K562 (cell line): ENCODE data around the gene SPDL1. TPM values are rescaled to one million over a fixed set of nuclear protein-coding genes. Genes with fewer than 3 reads are reported as not detected.

Experiments
- ATAC-seq: fragments of 200-7000 bp; cut with Tn5 transposase; 3 replicates; pipeline ENCODE4 v1.9.1; 2020; ENCODE audit warnings: moderate library complexity
- BruUV-seq: library from RNA; stranded (reverse); fragments of 400-500 nt; replicated peaks from 2 replicates; lab custom pipeline; 2021; lab: Mats Ljungman, UMichigan
- CTCF ChIA-PET: fragments of 300-600 bp; formaldehyde crosslinking; extraction: SDS; loops from one replicate; lab custom pipeline; 2021; ENCODE audit warnings: low intra/inter-chr PET ratio; lab: Yijun Ruan, JAX
- POLR2A ChIA-PET: fragments of 300-600, 350-650 bp; sonication (Branson Sonifier 250); formaldehyde crosslinking; extraction: SDS; loops from one replicate; lab custom pipeline; 2021; ENCODE audit warnings: antibody characterized with exemption, inconsistent platforms; lab: Yijun Ruan, JAX
- DNase-seq, 4 experiments: peaks; one replicate each; pipeline versions ENCODE4 v3.0.0 to v3.0.0-alpha.2; 2011 to 2018; ENCODE audit warnings: low spot score in 3 of 4, mixed read lengths in 3 of 4; ENCODE audit errors: extremely low read depth in 1 of 4
- FAIRE-seq: peaks from 2 replicates; lab custom pipeline; 2011; peaks lifted over from hg19 to GRCh38; lab: Jason Lieb, UNC
- H2AFZ ChIP-seq: 2 replicates; pipeline ENCODE4 v1.6.0; 2011; ENCODE audit warnings: low read depth, low read length, control low read depth, inconsistent platforms
- H3K27ac ChIP-seq: fragments of 200-600 bp; 3 replicates; pipeline ENCODE4 v1.8.0; 2011; ENCODE audit warnings: low read depth, mild to moderate bottlenecking, control low read depth, inconsistent platforms, low read length, moderate library complexity, mixed read lengths; ENCODE audit errors: extremely low read depth
- H3K27me3 ChIP-seq, 2 experiments: fragments of 300-600 bp in 1 of 2; 2 replicates in 1 of 2; 3 replicates in 1 of 2; pipeline versions ENCODE4 v1.6.0 to v1.8.0; 2011; ENCODE audit warnings: inconsistent platforms in 2 of 2, low read length in 2 of 2, mild to moderate bottlenecking in 1 of 2, mixed read lengths in 1 of 2, moderate library complexity in 1 of 2; ENCODE audit not compliant: control insufficient read depth in 2 of 2, insufficient read depth in 2 of 2
- H3K36me3 ChIP-seq: fragments of 300-600 bp; 3 replicates; pipeline ENCODE4 v1.8.0; 2011; ENCODE audit warnings: mild to moderate bottlenecking, low read length, inconsistent platforms; ENCODE audit not compliant: control insufficient read depth, insufficient read depth
- H3K4me1 ChIP-seq, 2 experiments: fragments of 200-600 bp in 1 of 2; replicated peaks in 1 of 2; 2 replicates in 1 of 2; 3 replicates in 1 of 2; pipeline versions ENCODE4 v1.5.1 to v1.8.0; 2011; ENCODE audit warnings: inconsistent platforms in 2 of 2, low read length in 2 of 2, mild to moderate bottlenecking in 1 of 2, mixed read lengths in 1 of 2, moderate library complexity in 1 of 2; ENCODE audit not compliant: control insufficient read depth in 2 of 2, insufficient read depth in 2 of 2
- H3K4me2 ChIP-seq: 2 replicates; pipeline ENCODE4 v1.6.1; 2011; ENCODE audit warnings: low read length, control low read depth, inconsistent platforms, mixed read lengths; ENCODE audit not compliant: insufficient read depth
- H3K4me3 ChIP-seq: fragments of 200-600 bp; sonication (generic), shearing (Covaris generic); 2 replicates; pipeline ENCODE4 v1.5.1; 2016; ENCODE audit warnings: control low read depth, inconsistent platforms
- H3K79me2 ChIP-seq: fragments of 200-600 bp; 3 replicates; pipeline ENCODE4 v1.8.0; 2011; ENCODE audit warnings: low read length, inconsistent platforms; ENCODE audit not compliant: control insufficient read depth, insufficient read depth
- H3K9ac ChIP-seq, 2 experiments: 2 replicates each; pipeline versions ENCODE4 v1.6.0 to v1.6.1; 2011; ENCODE audit warnings: low read depth in 2 of 2, low read length in 2 of 2, control low read depth in 1 of 2, inconsistent platforms in 1 of 2, mild to moderate bottlenecking in 1 of 2, mixed read lengths in 1 of 2; ENCODE audit not compliant: insufficient read depth in 1 of 2
- H3K9me1 ChIP-seq: one replicate; pipeline ENCODE4 v1.6.0; 2011; ENCODE audit warnings: inconsistent platforms, mild to moderate bottlenecking, low read length, moderate library complexity; ENCODE audit not compliant: control insufficient read depth, insufficient read depth
- H3K9me3 ChIP-seq: replicated peaks from 2 replicates; pipeline ENCODE4 v1.5.1; 2011; ENCODE audit warnings: low read depth, low read length, inconsistent platforms; ENCODE audit not compliant: control insufficient read depth, insufficient read depth
- H4K20me1 ChIP-seq: replicated peaks from 2 replicates; pipeline ENCODE4 v1.6.1; 2011; ENCODE audit warnings: low read length, inconsistent platforms, mixed read lengths; ENCODE audit not compliant: control insufficient read depth, insufficient read depth
- HNRNPH1 ChIP-seq: fragments of 200-400 bp; formaldehyde crosslinking; optimal IDR thresholded peaks from 2 replicates; pipeline ENCODE3; 2017; ENCODE audit warnings: low read depth, mild to moderate bottlenecking, low read length, moderate library complexity
- KDM2B ChIP-seq: fragments of 250-450 bp; sonication (Bioruptor Pico); IDR thresholded peaks from 2 replicates; pipeline ENCODE4 v1.8.0; 2021; ENCODE audit warnings: mild to moderate bottlenecking, moderate library complexity
- MBD1 ChIP-seq: fragments of 250-450 bp; sonication (Bioruptor Pico); IDR thresholded peaks from 2 replicates; pipeline ENCODE4 v1.8.0; 2022; ENCODE audit warnings: inconsistent platforms
- MED1 ChIP-seq: sonication (generic); formaldehyde crosslinking; IDR thresholded peaks from 2 replicates; pipeline ENCODE4 v1.8.1; 2023; ENCODE audit warnings: missing genetic modification reagents, borderline replicate concordance
- NCOA6 ChIP-seq: fragments of 450-650 bp; IDR thresholded peaks from 2 replicates; pipeline ENCODE4 v1.6.1; 2017; ENCODE audit warnings: mild to moderate bottlenecking
- PRDM10 ChIP-seq: fragments of 450-650 bp; IDR thresholded peaks from 2 replicates; pipeline ENCODE4 v1.6.1; 2018; ENCODE audit not compliant: partially characterized antibody
- PRMT5 ChIP-seq: sonication (generic); formaldehyde crosslinking; IDR thresholded peaks from 2 replicates; pipeline ENCODE4 v1.5.0; 2020; ENCODE audit warnings: missing genetic modification reagents
- PTTG1 ChIP-seq: fragments of 450-650 bp; IDR thresholded peaks from 2 replicates; pipeline ENCODE4 v1.6.1; 2016; ENCODE audit warnings: low read depth, mild to moderate bottlenecking, missing genetic modification characterization, missing compliant biosample characterization
- TCFL5 ChIP-seq: fragments of 250-450 bp; sonication (Bioruptor Pico); conservative IDR thresholded peaks from 2 replicates; pipeline ENCODE4 v1.6.1; 2021; ENCODE audit warnings: mild to moderate bottlenecking, moderate library complexity, matching md5 sums
- ZC3H8 ChIP-seq: fragments of 450-650 bp; IDR thresholded peaks from 2 replicates; pipeline ENCODE4 v1.6.1; 2017
- ZNF436 ChIP-seq: fragments of 250-450, 450-650 bp; sonication (Bioruptor Pico); formaldehyde crosslinking; IDR thresholded peaks from 2 replicates; pipeline ENCODE4 v1.7.0; 2020; ENCODE audit warnings: mild to moderate bottlenecking
- ZNF511 ChIP-seq: sonication (generic); formaldehyde crosslinking; IDR thresholded peaks from 2 replicates; pipeline ENCODE4 v1.8.0; 2022; ENCODE audit warnings: mild to moderate bottlenecking, missing genetic modification reagents
- in situ Hi-C: fragments of 300-500 bp; cut with MboI; formaldehyde crosslinking; loops from 4 replicates; pipeline ENCODE4 v1.15.0; 2018; ENCODE audit warnings: inconsistent platforms, mixed read lengths
- intact Hi-C: fragments of 100-400 bp; cut with micrococcal nuclease; formaldehyde crosslinking; loops from 2 replicates; pipeline ENCODE4 v1.14.2; 2022
- polyA plus RNA-seq, 8 experiments: library from polyadenylated mRNA; depleted of rRNA in 4 of 8; stranded (reverse) in 5 of 8; unstranded in 3 of 8; fragments of >200 nt; fragmentation: Nextera tagmentation in 2 of 8; fragmentation: Illumina TruSeq in 1 of 8; extraction: Ambion mirVana in 2 of 8; extraction: Trizol in 1 of 8; gene quantifications; 2 replicates each; pipeline versions ENCODE4 v1.2.1 to v1.2.3, GENCODE V29; 2011 to 2014; ENCODE audit warnings: inconsistent platforms in 1 of 8, missing spikeins in 1 of 8
- total RNA-seq, 7 experiments: library from RNA; depleted of rRNA in 6 of 7; stranded (reverse); fragments of >200 nt in 6 of 7; fragmentation: Illumina TruSeq in 2 of 7; extraction: Trizol in 2 of 7; gene quantifications; 2 replicates each; pipeline versions ENCODE4 v1.2.1 to v1.2.3, GENCODE V29; 2011 to 2021; ENCODE audit warnings: low replicate concordance in 1 of 7

SPDL1 gene
- total and polyA plus RNA-seq, 9 of the 15 experiments (the other 6 are each of a cell fraction or from before 2014, with no cell fraction given) = 32.4 to 59.6 (median 49.0) TPM

- in situ Hi-C loops (no loop called here), intact Hi-C loops (no loop called here)
- H3K27me3 ChIP-seq = no peaks in the 10 kb centered on the region
- no peaks in the 10 kb centered on the region for H3K4me1 ChIP-seq
- POLR2A ChIA-PET = no interaction called here
- H3K4me3 ChIP-seq = no peak overlapping the region
- H3K4me2 ChIP-seq = no peak overlapping the region
- no peaks in the 10 kb centered on the region for H4K20me1 ChIP-seq
- DNase-seq (no peak), ATAC-seq (no peak), FAIRE-seq (no peak)
- peaks cover 62% of the 10 kb centered on the region for H3K36me3 ChIP-seq
- H2AFZ ChIP-seq = no peak overlapping the region
- BruUV-seq = no TSS peak
- H3K79me2 ChIP-seq = no peaks in the 10 kb centered on the region
- CTCF ChIA-PET = no interaction called here
- TF ChIP-seq KDM2B (no peak), ZNF436 (CRISPR knock-in tag) (no peak), MBD1 (no peak), PTTG1 (tag) (no peak), MED1 (no peak), PRMT5 (no peak), ZC3H8 (no peak), PRDM10 (no peak), TCFL5 (CRISPR knock-in tag) (no peak), ZNF511 (CRISPR knock-in tag) (no peak), HNRNPH1 (no peak), NCOA6 (no peak)
- H3K9me3 ChIP-seq = no peaks in the 10 kb centered on the region
- no peak overlapping the region for H3K27ac ChIP-seq
- H3K9ac ChIP-seq = no peak overlapping the region
- no peaks in the 10 kb centered on the region for H3K9me1 ChIP-seq
Measured at GRCh38 chr5:169602535-169602934, 19.0 kb downstream of the SPDL1 start.
